GM21825 (cell line): Measurements from ENCODE around the gene RAB43.

Experiments
- ATAC-seq: cut with Tn5 transposase; IDR thresholded peaks from one replicate; pipeline ENCODE4 v1.9.1; 2021; ENCODE audit warnings: mild to moderate bottlenecking, moderate library complexity; ENCODE audit not compliant: unreplicated experiment

The RAB43 gene

GRCh38 chr3:129040039-129040336, 81.6 kb downstream of the RAB43 start:
- no peak for ATAC-seq

DNA sequence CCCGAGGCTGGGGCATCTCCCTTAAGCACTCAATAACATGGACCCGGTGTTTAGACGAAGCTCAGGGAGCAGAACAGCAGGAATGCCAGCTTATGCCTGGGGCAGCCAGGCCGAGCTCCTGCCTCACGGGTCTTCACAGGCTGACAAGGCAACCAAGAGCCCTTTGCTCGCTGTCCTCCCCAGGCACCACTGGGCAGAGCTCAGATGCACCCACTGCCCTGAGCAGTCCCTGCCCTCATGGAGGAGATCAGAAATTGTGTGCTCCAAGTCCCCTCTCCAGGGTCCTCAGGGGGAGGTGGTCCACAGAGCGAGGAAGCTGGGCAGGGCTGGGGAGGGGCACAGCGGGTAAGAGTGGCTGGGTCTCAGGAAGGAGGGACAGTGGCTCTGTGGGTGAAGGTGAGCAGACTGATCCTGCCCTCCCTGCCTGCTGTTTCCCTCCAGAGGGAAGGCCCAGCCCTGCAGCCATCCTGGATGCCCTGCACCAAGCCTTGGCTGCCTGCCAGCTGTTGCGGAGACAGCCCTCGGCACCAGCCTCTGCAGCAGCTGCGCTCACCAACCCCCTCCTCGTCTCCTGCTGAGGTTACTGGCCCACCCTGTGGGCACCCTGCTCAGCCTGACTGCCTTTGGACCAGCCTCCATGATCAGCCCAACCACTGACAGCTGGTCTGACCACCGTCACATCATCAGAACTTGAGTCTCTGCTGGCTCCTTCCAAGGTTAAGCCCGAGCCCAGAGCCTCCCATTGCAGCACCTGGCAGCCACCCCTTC, 82.1 kb downstream of the RAB43 start:
- ATAC-seq: no peak

DNA sequence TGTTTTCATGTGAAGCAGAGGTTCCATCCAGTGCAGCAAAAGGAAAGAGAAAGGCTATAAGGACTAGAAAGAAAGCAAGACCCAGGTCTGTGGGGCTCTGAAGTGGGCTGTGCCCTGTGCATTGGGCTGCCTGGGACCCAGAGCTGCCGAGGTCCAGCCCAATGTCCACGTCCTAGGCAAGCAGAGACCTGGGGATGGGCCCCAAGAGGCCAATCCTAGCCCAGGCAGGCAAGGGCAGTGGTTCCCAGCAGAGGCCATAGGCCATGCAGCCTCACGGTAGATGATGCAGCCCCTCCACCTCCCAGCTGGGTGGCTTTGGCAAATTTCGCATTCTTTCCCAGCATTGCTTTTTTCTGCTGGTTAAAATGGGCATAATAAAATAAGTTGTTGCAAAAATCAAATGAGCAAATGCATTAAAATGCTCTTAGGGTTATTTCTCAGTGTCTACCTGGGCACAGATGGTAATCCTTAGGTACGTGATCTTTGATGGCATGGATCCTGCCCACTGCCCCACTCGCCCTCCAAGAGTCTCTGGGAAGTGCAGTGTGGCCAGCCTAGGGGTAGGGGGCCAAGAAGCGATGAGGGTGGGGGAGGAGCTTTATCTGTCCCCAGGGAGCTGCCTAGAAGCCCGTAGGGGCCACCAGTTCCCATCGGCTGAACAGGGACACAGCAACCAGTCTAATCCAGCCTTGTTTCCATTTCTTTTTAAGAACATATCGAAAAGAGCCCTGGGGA, 83.3 kb downstream of the RAB43 start:
- ATAC-seq: no peak
